ENCODE results near the gene C20orf204. TPM values are rescaled to one million over a fixed set of nuclear protein-coding genes. Genes with fewer than 3 reads are reported as not detected.

Gene C20orf204
- total and polyA plus RNA-seq, 2 of the 4 experiments (the other 2 are of a cell fraction) = 0.09 to 0.18 TPM

DNA sequence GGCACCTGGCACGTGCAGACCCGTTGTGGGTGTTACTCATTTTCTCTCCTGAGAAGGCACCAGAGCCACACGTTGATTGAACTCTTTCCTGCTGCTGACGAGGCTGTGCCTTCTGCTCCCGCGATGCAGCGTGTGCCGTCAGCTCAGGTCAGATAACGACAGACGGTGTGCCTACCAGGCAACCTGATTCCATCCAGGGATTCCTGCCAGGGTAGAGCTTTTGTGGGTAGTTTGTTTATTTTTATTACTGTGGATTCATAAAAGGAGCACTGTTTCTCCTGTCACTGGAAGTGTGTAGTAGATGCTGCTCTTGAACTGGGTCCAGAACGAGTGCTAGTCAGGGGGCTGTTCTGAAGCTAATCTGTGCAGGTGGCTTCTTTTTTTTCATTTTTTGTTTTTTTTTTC is 34.4 kb upstream of the C20orf204 start:
- 89% methylated on average over 3 of the region's 11 CpGs; no CpG with 5 or more reads in 1 of the 2 experiments for WGBS, 2 experiments (ENCODE audit: extremely low coverage in 2 of 2, insufficient read length in 1 of 2)
- DNase-seq = peak; percentile 40
- CTCF ChIA-PET = no interaction called here

More for the DNA sequence above, 34.4 kb upstream of the C20orf204 start:
- no peak overlapping the region for H4K5ac ChIP-seq (ENCODE audit: low read depth, low read length)
- BruUV-seq (replicated peaks) = no TSS peak
- H3K14ac ChIP-seq (replicated peaks; ENCODE audit: low read depth, low read length) = no peak overlapping the region
- no peak overlapping the region for H2BK5ac ChIP-seq (ENCODE audit: low read depth, low read length, poor library complexity, severe bottlenecking)
- no peak overlapping the region for H2AK9ac ChIP-seq (replicated peaks; ENCODE audit: low read depth, low read length, poor library complexity)
- no peak overlapping the region for H3K18ac ChIP-seq (ENCODE audit: low read depth, low read length)
- H2BK15ac ChIP-seq (ENCODE audit: low read depth, low read length) = no peak overlapping the region
- no peaks in the 10 kb centered on the region for H3K27me3 ChIP-seq (ENCODE audit: control insufficient read depth, insufficient read depth, low read length)
- 0 out of 2 replicates have a peak, but pooled peaks cover 8% of the 10 kb centered on the region for H3K9me1 ChIP-seq (ENCODE audit: insufficient read depth, low read length)
- no peak overlapping the region for H2AK5ac ChIP-seq (ENCODE audit: low read depth, low read length)
- peaks cover 2% of the 10 kb centered on the region; the same call in 1 of the 2 replicates for H3K4me1 ChIP-seq (ENCODE audit: control insufficient read depth, insufficient read depth, low read length)
- no peak overlapping the region for H3K56ac ChIP-seq (ENCODE audit: extremely low read depth, insufficient read depth, low read length)
- H3K36me3 ChIP-seq (ENCODE audit: control insufficient read depth, insufficient read depth, low read length) = peaks cover 65% of the 10 kb centered on the region
- TF ChIP-seq POLR2A (IDR thresholded peaks at IDR 0.05; ENCODE audit: low read depth, low read length) = no peak
- TF ChIP-seq MAFK (IDR thresholded peaks at IDR 0.05; ENCODE audit: low read depth, low read length) = no peak
- TF ChIP-seq SMC3 (IDR thresholded peaks at IDR 0.05; ENCODE audit: low read depth, low read length) = no peak
- no peak for TF ChIP-seq RAD21 (IDR thresholded peaks at IDR 0.05; ENCODE audit: low read length)
- no peak for TF ChIP-seq MAZ (IDR thresholded peaks at IDR 0.05; ENCODE audit: borderline replicate concordance, low read depth, low read length)
- no peak for TF ChIP-seq RFX5 (IDR thresholded peaks at IDR 0.05; ENCODE audit: low read depth, low read length)
- TF ChIP-seq, protein P1, sequence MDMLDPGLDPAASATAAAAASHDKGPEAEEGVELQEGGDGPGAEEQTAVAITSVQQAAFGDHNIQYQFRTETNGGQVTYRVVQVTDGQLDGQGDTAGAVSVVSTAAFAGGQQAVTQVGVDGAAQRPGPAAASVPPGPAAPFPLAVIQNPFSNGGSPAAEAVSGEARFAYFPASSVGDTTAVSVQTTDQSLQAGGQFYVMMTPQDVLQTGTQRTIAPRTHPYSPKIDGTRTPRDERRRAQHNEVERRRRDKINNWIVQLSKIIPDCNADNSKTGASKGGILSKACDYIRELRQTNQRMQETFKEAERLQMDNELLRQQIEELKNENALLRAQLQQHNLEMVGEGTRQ (IDR thresholded peaks at IDR 0.05; ENCODE audit: low read depth, low read length) = no peak
- no peak for TF ChIP-seq MXI1 (IDR thresholded peaks at IDR 0.05; ENCODE audit: borderline replicate concordance, low read depth, low read length)
- TF ChIP-seq CHD1 (IDR thresholded peaks at IDR 0.05; ENCODE audit: low read depth, low read length) = no peak
- TF ChIP-seq FOS (IDR thresholded peaks at IDR 0.05; ENCODE audit: low read depth, low read length) = no peak
- TF ChIP-seq BHLHE40 (IDR thresholded peaks at IDR 0.05; ENCODE audit: low read depth, low read length) = no peak
- H4K91ac ChIP-seq (ENCODE audit: insufficient read depth, low read depth, low read length) = no peak overlapping the region
- no peak overlapping the region for H3K4me3 ChIP-seq (ENCODE audit: insufficient read depth, low read depth, low read length)
- no peaks in the 10 kb centered on the region for H3K9me3 ChIP-seq (ENCODE audit: control insufficient read depth, insufficient read depth, low read length)
- H3K79me1 ChIP-seq (ENCODE audit: low read depth in 1 of 2, low read length in 2 of 2) = peaks cover 7 to 25% of the 10 kb centered on the region in 2 experiments
- intact Hi-C loops (cut with micrococcal nuclease) (no loop called here), dilution Hi-C loops (cut with HindIII; ENCODE audit: low sequenced_read_pairs, unreplicated experiment) (no loop called here), in situ Hi-C loops (cut with MboI; ENCODE audit: low sequenced_read_pairs) (no loop called here)
- H3K9ac ChIP-seq (ENCODE audit: low read depth, low read length) = no peak overlapping the region
- H2BK120ac ChIP-seq (ENCODE audit: low read depth, low read length) = no peak overlapping the region
- no peak overlapping the region for H3K4me2 ChIP-seq (ENCODE audit: low read depth, low read length)
- H4K8ac ChIP-seq (ENCODE audit: low read depth in 2 of 2, low read length in 2 of 2) = no peak overlapping the region
- H3K27ac ChIP-seq (ENCODE audit: insufficient read depth, low read length) = no peak overlapping the region
- peak overlapping the region; percentile 56 for H2AFZ ChIP-seq (replicated peaks; ENCODE audit: low read length, poor library complexity)
- no peak overlapping the region for H3K4ac ChIP-seq (ENCODE audit: low read depth, low read length)
- H3K23ac ChIP-seq (ENCODE audit: low read depth, low read length) = no peak overlapping the region
- POLR2A ChIA-PET (ENCODE audit: unreplicated experiment) = no interaction called here
- H2BK20ac ChIP-seq (ENCODE audit: low read depth, low read length) = no peak overlapping the region
- H4K20me1 ChIP-seq (ENCODE audit: insufficient read depth, low read length) = peaks cover 26% of the 10 kb centered on the region
- ATAC-seq (ENCODE audit: low read depth) = peak; percentile 33

All from IMR-90 (cell line).